GM12873 (cell line): Measurements from ENCODE around the gene SLC35A5.

Experiments used
- TF ChIP-seq, protein P1 (sequence below): IDR thresholded peaks from 2 replicates; pipeline ENCODE4 v1.5.1; 2012; ENCODE audit warnings: low read depth, mild to moderate bottlenecking, moderate library complexity, low read length, control low read depth; ENCODE audit not compliant: insufficient read depth; ENCODE audit errors: missing control alignments

Gene SLC35A5

GRCh38 chr3:112615989-112616731 is 54.3 kb downstream of the SLC35A5 start:
- TF ChIP-seq, protein P1, sequence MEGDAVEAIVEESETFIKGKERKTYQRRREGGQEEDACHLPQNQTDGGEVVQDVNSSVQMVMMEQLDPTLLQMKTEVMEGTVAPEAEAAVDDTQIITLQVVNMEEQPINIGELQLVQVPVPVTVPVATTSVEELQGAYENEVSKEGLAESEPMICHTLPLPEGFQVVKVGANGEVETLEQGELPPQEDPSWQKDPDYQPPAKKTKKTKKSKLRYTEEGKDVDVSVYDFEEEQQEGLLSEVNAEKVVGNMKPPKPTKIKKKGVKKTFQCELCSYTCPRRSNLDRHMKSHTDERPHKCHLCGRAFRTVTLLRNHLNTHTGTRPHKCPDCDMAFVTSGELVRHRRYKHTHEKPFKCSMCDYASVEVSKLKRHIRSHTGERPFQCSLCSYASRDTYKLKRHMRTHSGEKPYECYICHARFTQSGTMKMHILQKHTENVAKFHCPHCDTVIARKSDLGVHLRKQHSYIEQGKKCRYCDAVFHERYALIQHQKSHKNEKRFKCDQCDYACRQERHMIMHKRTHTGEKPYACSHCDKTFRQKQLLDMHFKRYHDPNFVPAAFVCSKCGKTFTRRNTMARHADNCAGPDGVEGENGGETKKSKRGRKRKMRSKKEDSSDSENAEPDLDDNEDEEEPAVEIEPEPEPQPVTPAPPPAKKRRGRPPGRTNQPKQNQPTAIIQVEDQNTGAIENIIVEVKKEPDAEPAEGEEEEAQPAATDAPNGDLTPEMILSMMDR: no peak

DNA sequence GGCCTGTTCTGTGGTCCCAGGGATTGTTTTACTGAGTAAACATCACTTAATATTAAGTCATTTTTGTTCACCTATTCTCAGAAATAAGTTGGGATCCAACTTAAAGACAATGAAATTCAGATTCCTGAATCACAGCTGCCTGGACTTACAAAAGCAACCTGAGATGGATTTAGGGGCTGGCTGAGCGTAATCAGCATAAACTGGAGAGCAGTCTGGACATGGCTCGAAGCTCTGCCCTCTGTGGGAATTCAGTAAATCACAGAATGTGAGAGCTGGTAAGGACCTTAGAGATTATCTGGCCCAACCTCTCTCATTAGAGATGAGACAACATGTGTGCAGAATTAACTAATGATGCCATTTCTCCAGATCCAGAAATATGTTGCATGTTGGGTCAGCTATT is 55.4 kb downstream of the SLC35A5 start:
- TF ChIP-seq, protein P1: no peak

GRCh38 chr3:112619295-112619694 is 57.5 kb downstream of the SLC35A5 start:
- TF ChIP-seq, protein P1: no peak

GRCh38 chr3:112623213-112623612 is 61.4 kb downstream of the SLC35A5 start:
- TF ChIP-seq, protein P1: no peak

DNA sequence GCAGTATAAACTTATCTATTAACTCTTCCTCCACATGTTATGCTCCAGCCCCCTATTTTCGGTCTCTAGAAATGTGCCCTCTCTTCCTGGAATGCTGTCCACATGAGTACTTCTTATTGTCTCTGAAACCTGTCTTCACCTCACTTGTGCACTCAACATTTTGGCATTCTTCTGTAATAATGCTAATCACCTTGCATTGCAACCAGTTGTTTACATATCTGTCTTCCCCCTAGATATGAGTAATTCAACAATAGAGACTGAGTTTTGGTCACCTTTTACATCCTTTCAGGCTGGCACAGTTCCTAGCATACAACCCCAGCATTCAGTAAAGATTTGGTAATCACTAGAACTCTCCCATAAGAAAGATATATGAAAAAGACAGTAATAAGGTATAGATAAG is 61.9 kb downstream of the SLC35A5 start:
- TF ChIP-seq, protein P1: no peak

- TF ChIP-seq, protein P1: no peak
Observed at GRCh38 chr3:112627419-112627818, 65.6 kb downstream of the SLC35A5 start.

DNA sequence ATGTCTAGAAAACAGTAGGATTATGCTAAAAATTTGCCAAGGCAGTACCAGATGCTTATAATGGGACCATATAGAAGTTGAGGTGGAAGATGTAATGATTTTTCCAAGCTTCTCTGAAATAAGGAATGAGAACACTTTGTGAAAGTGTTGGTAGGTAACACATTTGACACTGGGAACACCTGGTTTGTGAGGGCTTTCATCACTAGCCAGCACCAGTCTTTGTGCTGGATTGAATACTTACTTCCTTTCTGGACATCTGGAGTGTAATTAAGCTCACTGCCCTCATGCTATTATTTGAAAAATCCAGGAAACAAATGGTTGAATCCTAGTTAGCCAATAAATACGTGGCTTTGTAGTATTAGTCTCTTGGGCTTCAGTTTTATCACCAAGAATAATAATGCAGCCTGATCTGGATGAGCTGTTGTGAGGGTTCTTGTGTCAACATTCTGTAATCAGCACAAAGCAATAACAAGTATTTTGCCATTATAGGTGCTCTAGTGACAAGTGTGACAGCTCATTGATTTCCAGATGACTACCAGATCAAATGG is 66.1 kb downstream of the SLC35A5 start:
- TF ChIP-seq, protein P1: no peak
